NB4 (cell line): ENCODE measurements around the gene PBXIP1.

ENCODE experiments used
- POLR2A ChIP-seq: IDR thresholded peaks from 2 replicates; pipeline ENCODE4 v1.6.1; 2011; ENCODE audit warnings: mild to moderate bottlenecking; ENCODE audit not compliant: insufficient read length; ENCODE audit errors: extremely low read depth
- TF ChIP-seq, protein P1 (sequence below): IDR thresholded peaks from one replicate; pipeline ENCODE4 v1.5.1; 2012; ENCODE audit warnings: low read depth, low read length

DNA sequence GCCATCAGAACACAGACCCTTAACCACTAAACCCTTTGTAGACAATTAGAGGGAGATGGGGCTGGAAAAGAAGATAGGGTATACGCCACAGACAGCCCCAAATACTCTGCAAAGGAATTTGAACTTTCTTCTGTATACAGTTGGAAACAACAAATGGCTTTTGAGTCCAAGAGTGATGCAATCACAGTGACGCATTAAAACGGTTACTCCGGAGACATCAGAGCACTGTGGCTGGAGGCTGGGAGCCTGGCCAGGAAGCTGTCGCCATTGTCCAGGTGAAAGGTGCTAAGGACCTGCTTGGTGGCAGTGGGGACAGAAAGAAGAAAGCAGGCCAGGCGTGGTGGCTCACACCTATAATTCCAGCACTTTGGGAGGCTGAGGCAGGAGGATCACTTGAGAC, 31.4 kb upstream of the PBXIP1 start:
- TF ChIP-seq POLR2A = no peak
- TF ChIP-seq, protein P1, sequence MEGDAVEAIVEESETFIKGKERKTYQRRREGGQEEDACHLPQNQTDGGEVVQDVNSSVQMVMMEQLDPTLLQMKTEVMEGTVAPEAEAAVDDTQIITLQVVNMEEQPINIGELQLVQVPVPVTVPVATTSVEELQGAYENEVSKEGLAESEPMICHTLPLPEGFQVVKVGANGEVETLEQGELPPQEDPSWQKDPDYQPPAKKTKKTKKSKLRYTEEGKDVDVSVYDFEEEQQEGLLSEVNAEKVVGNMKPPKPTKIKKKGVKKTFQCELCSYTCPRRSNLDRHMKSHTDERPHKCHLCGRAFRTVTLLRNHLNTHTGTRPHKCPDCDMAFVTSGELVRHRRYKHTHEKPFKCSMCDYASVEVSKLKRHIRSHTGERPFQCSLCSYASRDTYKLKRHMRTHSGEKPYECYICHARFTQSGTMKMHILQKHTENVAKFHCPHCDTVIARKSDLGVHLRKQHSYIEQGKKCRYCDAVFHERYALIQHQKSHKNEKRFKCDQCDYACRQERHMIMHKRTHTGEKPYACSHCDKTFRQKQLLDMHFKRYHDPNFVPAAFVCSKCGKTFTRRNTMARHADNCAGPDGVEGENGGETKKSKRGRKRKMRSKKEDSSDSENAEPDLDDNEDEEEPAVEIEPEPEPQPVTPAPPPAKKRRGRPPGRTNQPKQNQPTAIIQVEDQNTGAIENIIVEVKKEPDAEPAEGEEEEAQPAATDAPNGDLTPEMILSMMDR = no peak
